Right kidney (tissue), 1 donor: Measurements from ENCODE around the gene TEX2.

ENCODE experiments used
- DNase-seq: peaks from one replicate; pipeline ENCODE4 v3.0.0-alpha.2; 2016

Gene TEX2

GRCh38 chr17:64273006-64273405, 9.9 kb upstream of the TEX2 start:
- no peak for DNase-seq

- DNase-seq, result no peak
Observed at GRCh38 chr17:64270885-64271284, 7.8 kb upstream of the TEX2 start.

GRCh38 chr17:64269687-64270649, 6.9 kb upstream of the TEX2 start:
- no peak for DNase-seq

- DNase-seq, result no peak
Observed at GRCh38 chr17:64264891-64265290, 1.8 kb upstream of the TEX2 start.

- no peak for DNase-seq
Observed at GRCh38 chr17:64262198-64262999, 661 bp downstream of the TEX2 start.

GRCh38 chr17:64261417-64262145, 1.5 kb downstream of the TEX2 start:
- no peak for DNase-seq

- no peak for DNase-seq
Observed at GRCh38 chr17:64260886-64261285, 2.2 kb downstream of the TEX2 start.

- DNase-seq, result no peak
Observed at GRCh38 chr17:64259922-64260321, 3.1 kb downstream of the TEX2 start.

GRCh38 chr17:64259426-64259825, 3.6 kb downstream of the TEX2 start:
- no peak for DNase-seq

- no peak for DNase-seq
Observed at GRCh38 chr17:64256913-64257807, 5.9 kb downstream of the TEX2 start.

GRCh38 chr17:64255764-64256163, 7.3 kb downstream of the TEX2 start:
- DNase-seq, result no peak

GRCh38 chr17:64254755-64255154, 8.3 kb downstream of the TEX2 start:
- DNase-seq, result no peak

- no peak for DNase-seq
Observed at GRCh38 chr17:64253470-64253869, 9.6 kb downstream of the TEX2 start.

- no peak for DNase-seq
Observed at GRCh38 chr17:64252831-64253230, 10.2 kb downstream of the TEX2 start.

- DNase-seq, result no peak
Observed at GRCh38 chr17:64250233-64250835, 12.7 kb downstream of the TEX2 start.

- DNase-seq, result no peak
Observed at GRCh38 chr17:64247836-64248235, 15.2 kb downstream of the TEX2 start.

GRCh38 chr17:64245218-64246145, 17.6 kb downstream of the TEX2 start:
- DNase-seq, result no peak

GRCh38 chr17:64244165-64244564, 18.9 kb downstream of the TEX2 start:
- DNase-seq, result no peak

GRCh38 chr17:64243340-64243739, 19.7 kb downstream of the TEX2 start:
- DNase-seq, result no peak

GRCh38 chr17:64242633-64243032, 20.4 kb downstream of the TEX2 start:
- DNase-seq, result no peak
